Measurements from ENCODE around the gene SYNDIG1L.
"Not testable (repeated sequence)": the region's sequence is repeated elsewhere in the genome, so short reads cannot be mapped to it uniquely, and the experiment has no call there.

SYNDIG1L gene

DNA sequence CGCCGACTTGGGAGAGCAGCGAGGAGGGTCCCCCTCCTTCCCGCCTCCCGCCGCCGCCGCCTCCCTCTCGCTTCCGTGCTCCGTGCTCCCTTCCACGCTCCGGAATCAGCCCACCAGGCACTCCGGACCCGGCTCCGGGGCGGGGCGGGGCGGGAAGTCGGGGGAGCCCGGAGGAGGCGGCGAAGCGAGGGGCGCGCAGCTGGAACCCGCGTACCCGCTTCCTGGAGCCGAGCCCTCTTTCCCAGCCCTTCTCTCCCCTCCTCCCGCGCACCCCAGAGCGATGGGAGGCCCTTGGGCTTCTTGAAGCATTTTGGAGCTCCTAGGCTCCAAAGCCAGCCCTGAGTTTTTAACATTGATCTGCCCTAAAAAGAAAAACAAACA lies at the start of gene SYNDIG1L:
TSS of gene SYNDIG1L (minus strand) at position 9 of the 381 bp plus-strand sequence. CDS start 16,466 bp downstream, outside the sequence.
- DNase-seq: no peak

DNA sequence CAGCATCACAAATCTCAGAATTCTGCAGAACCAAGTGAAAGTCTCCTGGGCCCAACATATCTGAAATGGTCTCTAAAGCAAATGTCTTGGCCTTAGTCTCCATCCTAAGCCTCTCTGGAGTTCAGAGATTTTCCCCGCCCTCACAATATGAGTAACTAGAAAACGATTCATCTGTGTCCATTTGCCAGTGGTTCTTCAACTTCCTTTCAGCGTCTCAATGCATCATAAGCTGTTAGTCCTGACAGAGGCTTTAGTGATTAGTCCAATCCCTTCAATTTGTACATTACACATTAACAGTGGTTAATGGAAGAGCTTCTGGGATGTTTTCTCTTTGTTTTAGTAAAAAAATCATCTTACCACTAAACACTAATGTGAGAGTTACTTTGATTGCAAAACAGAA lies 49.7 kb upstream of the SYNDIG1L start:
- DNase-seq: peak in 1 of 2 experiments; percentile 27

DNA sequence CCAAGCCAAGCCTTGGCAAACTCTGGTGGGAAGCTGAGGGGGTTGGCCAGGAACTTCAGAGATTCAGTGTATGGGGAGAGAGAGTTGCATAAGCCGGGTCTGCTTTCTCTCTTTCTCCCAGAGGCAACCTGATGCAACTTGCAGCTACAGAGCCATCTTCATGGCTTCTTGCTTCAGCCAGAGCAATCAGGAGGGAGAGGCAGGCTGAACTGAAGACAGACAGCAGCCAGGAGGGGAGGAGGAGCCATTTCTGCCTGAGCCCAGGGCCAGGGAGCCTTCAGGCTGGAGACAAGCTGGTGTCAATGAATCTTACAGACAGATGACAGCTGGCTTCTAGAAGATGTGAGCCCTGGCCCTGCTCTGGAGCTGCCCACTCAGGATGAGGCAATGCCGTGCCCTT lies 48.4 kb upstream of the SYNDIG1L start:
- no peak for DNase-seq

DNA sequence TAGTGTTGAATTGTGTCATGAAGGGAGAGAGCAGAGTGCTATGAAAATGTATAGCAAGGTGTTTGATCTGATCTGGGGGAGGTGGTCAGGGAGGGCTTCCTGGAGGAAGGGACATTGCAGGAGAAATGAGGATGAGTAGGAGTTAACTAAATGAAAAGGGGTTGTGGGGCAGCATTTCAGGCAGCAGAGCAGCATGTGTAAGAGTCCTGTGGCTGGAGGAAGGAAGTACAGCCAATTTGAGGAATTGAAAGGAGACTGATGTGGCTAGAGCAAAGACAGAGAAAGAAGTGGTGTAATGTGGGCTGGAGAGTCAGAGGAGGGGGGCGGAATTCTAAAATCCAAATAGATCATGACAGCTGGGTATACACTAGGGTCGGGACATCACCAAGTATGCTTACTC lies 46.6 kb upstream of the SYNDIG1L start:
- DNase-seq: no peak

DNA sequence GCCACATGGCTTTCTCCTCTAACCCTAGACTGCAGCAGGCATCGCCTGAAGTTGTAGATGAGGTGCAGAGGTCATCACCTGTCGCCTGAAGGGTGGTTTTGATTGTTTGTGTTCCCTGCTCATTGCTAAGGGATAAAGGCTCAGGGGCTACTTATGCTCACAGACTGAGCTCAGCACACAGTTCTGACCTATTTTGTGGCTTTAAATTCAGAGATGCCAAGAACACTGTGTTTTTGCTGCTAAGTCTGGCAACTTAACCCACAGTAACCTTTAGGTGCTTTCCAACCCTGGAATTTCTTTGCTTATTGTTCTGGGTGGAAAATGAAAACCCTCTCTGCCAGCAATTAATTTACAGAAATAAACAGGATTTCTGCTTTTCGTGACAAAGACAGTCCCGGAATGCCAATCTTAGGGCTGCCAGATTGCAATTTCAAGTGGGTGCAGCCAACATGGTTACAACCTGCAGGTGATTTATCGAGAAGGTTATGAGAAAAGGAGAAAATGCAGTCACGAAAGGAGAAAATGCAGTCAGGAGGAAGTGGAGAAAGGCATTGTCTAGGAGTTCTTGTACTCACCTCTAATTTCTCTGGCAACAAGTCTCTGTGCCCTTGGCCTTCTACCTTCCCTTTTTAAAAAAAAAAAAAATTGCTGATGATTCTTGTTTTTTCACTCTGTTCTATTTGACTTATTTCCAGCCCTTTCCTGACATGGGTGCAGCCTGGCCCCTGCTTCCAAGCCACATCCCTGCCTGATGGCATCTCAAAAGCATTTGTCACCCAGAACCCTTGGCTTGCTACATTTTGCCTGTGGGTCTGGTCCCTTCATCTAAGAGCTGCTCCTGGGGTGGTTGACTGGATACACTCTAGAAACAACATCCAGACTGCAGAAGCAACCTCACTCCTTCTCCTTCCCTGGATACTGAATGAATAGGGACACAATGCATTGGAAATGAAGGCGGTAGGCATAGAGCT lies 43.8 kb upstream of the SYNDIG1L start:
- DNase-seq: no peak

DNA sequence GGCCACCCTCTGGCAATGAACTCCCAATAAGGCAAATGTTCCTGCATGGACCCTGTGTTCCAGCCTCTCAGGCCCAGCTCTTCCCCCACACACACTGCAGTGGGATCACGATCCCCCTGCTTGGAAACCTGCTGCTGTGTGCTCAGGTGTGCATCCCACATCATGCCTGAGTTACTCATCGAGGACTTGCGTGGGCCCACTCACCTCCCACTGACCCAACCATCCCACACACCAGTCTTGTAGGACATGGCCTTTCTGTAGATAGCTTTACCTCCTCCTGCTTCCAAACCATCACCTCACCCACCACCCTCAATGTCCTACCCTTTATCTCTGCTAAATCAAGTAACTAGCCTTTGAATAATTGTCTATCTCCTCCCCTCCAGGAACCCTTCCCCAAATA lies 42.5 kb upstream of the SYNDIG1L start:
- no peak for DNase-seq

DNA sequence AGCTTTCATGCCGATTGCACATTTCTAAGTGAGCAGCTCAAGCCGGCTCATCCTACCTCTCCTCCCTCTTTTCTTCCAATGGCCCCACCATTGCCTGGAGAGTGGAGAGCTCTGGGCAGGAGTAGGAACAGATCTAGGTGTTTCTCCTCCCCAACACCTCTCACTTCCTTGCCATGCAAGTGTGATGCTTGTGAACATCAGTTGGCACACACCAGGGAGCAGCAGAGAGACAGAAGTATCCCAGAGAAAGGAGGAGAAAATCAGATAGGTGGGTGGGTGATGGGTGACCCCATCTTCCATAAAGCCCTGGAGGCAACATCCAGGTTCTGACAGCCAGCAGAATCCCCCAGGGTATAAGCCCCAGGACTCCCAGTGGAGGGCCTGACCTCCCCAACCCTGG lies 39.3 kb upstream of the SYNDIG1L start:
- no peak for DNase-seq

DNA sequence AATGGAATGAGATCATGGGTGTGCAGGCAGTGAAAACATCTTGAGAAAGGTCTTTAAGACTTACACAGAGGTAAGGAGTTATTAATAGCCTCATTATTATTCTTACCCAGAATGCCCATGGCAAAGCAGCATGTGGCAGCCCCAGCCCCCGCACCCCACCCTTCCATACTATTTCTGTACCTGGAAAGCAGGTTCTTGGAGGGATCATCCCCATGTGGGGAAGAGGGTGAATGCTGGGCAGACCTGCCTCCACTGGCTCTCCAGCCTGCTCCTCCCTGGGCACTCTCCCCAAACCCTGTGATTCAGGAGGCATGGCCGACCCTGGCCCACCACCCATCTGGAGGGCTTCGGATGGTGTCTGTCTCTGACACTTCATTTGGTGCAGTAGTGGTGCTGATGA lies 38.8 kb upstream of the SYNDIG1L start:
- DNase-seq: no peak

DNA sequence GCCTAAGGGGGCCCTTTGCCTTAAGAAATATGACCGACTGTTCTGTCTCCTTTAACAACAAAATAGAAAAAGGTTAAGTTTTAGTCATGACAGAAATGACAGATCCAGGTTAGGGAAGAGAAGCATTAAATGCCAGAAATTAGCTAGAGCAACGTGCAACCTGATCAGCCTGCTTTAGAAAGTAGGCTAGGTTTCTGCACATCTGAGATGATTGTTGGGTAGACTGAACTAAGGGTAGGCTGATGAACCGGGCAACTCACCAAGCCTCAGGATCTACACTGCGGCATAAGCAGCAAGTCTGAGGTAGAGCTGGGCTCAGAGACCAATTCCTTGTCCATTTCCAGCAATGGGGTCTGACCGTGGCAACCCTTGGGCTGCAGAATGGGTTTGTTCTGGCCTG lies 37.7 kb upstream of the SYNDIG1L start:
- DNase-seq: no peak

DNA sequence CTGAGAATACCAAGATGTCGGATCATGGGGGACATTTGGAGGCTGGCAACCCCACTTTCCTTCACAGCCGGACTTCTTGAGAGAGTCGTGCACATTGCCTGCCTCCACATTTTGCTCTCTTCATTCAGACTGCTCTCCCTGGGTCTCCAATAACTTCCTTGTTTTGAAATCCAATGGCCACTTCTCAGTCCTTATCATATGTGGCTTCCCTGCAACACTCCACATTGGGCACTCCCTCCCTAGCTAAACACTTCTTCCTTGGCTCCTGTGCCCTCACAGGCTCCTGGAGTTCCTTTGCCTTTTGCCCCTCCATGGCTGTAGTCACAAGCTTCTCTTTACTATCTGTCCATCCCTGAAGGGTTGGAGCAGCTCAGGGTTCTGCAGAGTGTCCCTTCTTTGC lies 37.0 kb upstream of the SYNDIG1L start:
- DNase-seq: no peak

DNA sequence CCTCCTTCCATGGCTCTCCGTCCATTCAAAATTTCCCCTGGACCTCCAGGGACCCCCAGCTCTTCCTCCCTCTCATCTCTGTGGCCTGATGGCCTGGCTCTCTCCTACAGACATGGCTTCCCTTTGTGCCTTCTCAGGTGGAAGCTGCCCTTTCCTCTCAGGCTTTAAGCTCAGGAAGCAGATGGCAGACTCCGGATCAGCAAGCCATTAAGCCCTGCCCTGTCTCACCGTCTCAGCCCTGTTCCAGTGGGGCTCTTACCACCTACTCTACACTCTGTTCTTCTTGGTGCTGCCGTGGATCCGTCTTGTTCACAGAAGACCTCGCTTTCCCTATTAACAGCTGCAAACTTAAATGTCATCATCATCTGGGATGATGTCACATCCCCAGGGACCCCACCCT lies 34.0 kb upstream of the SYNDIG1L start:
- no peak for DNase-seq

DNA sequence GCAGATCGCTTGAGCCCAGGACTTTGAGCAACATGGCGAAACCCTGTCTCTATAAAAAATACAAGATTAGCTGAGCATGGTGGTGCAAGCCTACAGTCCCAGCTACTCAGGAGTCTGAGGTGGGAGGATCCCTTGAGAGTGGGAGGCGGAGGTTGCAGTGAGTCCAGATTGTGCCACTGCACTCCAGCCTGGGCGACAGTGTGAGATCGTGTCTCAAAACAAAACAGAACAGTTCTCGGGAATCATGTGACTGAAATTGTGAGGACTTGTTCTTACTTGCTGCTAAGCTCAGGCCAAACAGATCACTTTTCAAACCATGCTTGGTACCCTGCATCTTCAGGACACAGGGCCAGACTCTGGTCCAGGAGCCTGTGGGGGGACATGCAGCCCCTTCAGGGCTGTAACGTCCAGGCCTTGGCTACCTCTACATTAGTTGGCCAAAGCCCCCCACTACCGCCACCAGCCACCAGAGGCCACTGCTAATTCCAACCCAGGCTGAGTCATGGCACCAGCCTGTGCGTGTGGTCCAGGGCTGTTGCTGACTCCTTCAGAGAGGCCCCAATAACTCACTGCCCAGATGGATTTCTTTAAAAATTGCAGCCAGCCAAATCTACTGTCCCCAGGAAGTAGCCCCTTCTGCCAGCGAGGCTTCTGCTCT lies 33.4 kb upstream of the SYNDIG1L start:
- peak in 1 of 2 experiments; percentile 40 for DNase-seq

DNA sequence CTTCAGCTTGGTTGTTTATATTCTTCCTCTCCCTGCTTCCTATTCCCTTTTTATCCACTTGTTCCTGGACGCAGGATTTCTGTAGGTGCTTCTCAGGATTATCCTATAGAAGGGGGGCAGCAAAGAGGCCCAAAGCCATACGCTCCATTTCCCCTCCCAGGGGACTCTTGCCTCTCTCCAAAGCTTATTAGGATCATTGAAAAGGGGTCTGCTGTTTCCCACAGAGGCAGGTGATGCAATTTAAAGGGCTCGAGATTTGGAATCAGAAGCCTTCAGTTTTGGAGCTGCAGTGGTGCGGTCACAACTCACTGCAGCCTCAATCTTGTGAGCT lies 31.5 kb upstream of the SYNDIG1L start:
- DNase-seq: no peak

DNA sequence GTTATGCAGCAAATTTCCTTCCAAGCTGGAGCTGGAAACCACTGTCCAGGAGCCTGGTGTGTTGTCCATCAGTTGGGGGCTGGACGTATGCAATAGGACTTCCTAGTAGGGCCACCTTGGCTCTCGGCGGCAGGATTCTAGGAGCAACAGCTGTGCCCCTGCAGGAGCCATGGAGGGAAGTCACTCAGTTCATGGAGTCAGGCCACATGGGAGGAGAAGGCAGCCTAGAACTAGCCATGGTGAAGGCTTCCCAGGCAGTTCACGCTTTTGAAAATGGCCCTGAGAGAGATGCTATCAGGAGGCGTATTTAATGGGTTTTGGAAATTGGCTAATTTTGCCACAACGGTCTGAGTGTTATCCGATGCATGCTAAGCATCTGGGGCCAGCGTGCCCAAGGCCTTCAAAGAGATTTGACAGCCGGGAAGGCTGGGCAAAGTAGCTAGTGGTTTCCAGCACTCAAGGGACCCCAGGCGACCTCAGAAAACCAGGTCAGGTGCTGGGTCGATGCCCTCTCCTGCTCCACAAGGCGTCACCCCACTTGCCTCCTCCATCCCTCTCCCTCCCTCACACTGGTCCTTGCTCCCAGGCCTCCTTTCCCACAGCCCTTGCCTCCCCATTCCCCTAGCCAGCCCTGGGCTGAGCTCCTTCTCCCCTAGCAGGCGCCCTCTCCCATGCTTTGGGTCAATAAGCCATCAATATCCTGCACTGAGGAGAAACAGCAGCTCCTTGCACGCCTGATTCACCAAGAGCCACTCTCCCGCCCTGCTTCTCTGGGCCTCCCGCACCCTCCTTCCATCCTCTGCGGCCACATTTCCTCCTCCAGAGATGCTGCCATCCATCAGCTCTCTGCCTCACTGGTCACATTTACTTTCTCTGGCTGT lies 30.9 kb upstream of the SYNDIG1L start:
- no peak for DNase-seq

DNA sequence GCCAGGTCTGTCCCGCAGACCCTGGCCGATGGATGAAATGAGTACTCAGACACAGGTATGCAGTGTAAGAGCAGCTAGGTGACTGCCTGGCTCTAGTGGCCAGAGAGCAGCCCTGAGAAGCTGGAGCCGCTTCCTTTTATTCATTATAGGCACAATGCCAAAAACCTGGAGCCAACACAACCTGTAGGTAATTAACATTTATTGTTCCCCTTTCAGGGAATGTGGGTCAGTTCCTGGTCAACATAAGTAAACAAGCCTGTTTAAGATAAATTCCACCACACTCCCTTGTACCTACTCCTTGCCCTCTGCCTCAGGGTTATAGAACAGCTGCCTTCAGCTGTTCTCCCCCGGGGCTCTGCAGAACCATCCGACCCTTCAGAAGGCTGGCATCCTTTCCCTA lies 28.4 kb upstream of the SYNDIG1L start:
- DNase-seq: not testable (repeated sequence)

DNA sequence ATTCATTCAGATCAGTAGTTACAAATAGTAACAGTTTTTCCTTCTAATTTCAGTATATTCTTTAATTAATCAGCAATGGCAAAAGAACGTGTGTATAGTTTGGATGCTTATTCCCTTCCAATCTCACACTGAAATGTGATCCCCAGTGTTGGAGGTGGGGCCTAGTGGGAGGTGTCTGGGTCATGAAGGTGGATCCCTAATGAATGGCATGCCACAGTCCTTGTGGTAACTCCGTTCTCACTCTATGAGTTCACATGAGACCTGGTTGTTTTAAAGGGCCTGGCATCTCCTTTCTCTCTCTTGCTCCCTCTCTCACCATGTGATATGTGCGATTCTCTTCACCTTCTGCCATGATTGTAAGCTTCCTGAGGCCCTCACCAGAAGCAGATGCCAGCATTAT lies 18.9 kb upstream of the SYNDIG1L start:
- DNase-seq: no peak

DNA sequence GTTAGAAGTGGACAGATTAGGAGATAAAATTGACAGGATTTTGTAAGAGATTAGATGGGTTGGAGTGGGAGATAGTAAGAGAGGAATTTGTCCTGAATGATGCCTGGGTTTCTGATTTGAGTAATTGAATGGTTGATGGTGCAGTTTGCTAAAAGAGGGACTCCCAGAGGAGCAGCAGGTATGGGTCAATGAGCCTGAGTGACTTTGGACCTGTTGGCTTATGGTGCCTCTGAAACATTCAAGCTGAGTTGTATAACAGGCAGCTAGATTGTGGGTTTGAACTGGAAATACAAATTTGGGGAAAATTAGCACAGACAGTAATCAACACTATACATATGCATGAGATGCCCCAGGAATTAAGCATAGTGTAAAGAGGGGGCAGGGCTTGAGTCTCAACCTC lies 16.7 kb upstream of the SYNDIG1L start:
- no peak for DNase-seq

DNA sequence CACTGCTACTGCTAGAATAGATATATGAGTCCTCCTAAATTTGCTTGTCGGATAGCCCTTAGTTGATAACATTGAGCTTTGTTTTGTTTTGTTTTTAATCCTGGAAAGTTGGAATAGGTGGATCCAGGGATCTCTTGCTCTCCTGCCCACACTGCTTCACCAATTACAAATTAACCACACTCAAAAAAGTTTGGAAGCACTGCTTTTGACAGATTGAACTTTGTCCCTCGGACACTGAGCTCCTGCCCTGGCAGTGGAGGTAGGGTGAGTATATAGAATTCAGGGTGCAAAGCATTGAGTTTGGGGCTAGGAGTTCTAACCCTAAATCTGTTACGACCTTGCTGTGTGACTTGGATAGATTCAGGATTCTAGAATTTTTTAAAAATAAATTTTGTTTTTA lies 15.1 kb upstream of the SYNDIG1L start:
- no peak for DNase-seq

DNA sequence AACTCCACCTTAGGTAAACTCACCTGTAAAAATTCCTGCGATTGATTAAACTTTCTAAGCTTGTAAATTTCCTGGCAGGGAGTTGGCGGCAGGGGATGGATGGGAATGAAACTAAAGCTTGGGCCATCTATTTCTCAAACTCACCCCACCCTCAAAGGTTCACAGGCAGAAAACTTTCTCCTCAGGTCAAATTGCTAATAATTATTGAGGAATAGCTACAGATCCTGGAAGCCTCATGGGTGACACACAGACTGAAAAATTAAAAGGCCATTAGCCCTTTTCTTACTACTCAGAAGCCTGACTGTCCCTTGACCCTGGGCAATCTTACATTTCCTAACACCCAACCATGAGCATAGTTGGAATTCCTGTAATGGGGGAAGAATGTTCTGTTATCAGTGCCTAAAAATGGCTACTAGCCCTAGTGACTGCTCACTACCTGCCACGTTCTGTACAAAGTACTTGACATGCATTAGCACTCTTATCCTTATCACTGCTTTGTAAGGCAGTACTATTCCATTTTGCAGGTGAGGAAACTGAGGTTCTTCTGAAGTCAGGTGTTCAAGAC lies 12.4 kb upstream of the SYNDIG1L start:
- no peak for DNase-seq

DNA sequence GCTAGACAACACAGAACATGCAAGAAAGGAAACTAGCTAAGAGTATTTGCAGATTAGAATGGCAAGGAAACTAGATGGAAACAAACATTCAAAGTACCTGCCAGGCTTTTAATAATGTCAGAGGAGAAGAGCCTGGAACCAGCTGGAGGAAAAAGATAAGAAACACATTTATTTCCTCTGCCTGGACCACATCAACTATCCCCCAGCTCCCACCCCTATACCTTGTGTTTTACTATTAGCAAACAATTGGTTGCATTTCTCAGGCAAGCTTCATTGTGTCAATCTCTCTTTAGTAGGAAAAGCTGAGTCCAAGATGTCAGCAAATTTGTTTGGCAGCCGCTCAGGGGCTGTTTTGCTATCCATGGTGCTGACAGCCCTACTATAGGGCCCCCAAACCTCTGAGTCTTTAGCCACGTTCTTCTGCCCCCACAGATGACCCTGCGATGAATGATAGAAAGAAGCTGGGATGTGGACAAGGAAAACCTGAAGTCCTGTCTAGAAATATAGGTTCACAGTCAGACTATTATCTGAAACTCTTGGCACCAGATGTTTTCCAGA lies 11.6 kb upstream of the SYNDIG1L start:
- DNase-seq: no peak

DNA sequence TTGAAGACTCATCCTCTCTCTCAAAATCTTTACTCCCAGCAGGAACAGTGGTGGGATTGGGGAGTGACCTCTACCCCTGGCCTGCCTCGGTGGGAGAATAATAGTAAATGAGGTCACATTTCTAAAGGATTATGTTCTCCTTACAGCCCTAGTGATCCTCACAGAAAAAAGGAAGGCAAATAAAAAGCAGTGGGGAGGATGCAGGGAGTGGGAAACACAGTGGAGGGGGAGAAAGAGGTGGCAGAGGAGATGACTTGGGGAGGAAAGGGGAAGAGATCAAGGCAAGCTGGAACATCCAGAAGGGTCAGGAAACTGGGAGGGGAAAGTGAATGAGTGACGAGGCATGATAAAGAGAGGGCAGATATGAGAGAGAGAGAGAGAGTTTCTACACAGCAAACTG lies 8.3 kb upstream of the SYNDIG1L start:
- DNase-seq: no peak

DNA sequence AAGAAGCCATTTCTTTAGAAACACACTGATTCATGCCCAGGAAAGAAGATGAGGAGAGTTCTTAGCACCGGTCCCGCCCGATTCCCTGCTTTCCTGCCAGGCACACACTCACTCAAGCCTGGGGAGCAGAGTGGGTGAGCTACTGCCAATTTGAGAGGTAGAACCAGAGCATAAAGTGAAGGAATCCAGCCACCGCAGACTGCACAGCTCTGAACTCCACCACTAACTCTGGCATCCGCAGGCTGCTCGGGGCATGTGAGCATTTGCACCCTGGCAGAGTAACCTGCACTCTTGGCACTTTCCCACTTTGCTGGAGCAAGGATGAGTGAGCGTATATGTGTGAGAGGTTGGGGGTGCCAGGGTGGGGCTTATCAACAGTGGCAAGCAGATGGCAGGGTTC lies 4.0 kb upstream of the SYNDIG1L start:
- no peak for DNase-seq

DNA sequence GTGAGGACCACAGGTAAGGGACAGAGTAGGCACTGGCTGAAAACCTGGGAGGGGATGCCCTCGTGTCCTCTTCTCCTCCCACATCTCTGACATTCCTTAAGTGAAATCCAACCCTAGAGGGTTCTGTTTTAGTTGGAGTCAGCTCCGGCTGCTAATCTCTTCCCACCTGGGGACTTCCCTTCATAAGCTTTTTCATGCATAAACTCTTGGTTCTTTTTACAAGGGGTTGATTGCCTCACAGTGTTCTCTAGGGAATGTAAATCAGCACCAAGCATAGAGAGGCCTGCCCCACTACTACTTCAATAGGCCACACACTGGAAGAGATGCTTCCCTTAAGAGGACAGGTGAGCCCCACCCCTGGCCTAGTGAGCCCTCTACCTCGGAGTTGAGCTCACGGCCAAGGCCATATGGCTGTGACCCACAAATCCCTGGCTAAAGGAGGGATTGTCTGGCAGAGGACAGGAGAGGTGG lies 3.2 kb upstream of the SYNDIG1L start:
- no peak for DNase-seq
